GM18517 (cell line): ENCODE data around the gene TULP1.

Source experiments
- ATAC-seq: cut with Tn5 transposase; IDR thresholded peaks from one replicate; pipeline ENCODE4 v1.9.1; 2021; ENCODE audit warnings: mild to moderate bottlenecking, moderate library complexity; ENCODE audit not compliant: unreplicated experiment

Gene TULP1

GRCh38 chr6:35484921-35485392, 27.7 kb downstream of the TULP1 start:
- no peak for ATAC-seq

- no peak for ATAC-seq
These were observed 28.6 kb downstream of the TULP1 start for GRCh38 chr6:35483893-35484645.

GRCh38 chr6:35483490-35483889, 29.2 kb downstream of the TULP1 start:
- no peak for ATAC-seq

GRCh38 chr6:35483062-35483461, 29.6 kb downstream of the TULP1 start:
- no peak for ATAC-seq

GRCh38 chr6:35481226-35481625, 31.5 kb downstream of the TULP1 start:
- ATAC-seq = no peak

- ATAC-seq = no peak
These were observed 32.5 kb downstream of the TULP1 start for GRCh38 chr6:35480176-35480575.

GRCh38 chr6:35478259-35478658, 34.4 kb downstream of the TULP1 start:
- no peak for ATAC-seq

- no peak for ATAC-seq
These were observed 35.0 kb downstream of the TULP1 start for GRCh38 chr6:35477551-35478179.

GRCh38 chr6:35477028-35477427, 35.7 kb downstream of the TULP1 start:
- no peak for ATAC-seq

- no peak for ATAC-seq
These were observed 36.7 kb downstream of the TULP1 start for GRCh38 chr6:35476004-35476403.

GRCh38 chr6:35475573-35475972, 37.1 kb downstream of the TULP1 start:
- no peak for ATAC-seq

GRCh38 chr6:35474942-35475570, 37.6 kb downstream of the TULP1 start:
- no peak for ATAC-seq

GRCh38 chr6:35474131-35474941, 38.4 kb downstream of the TULP1 start:
- ATAC-seq = no peak

- ATAC-seq = no peak
These were observed 38.9 kb downstream of the TULP1 start for GRCh38 chr6:35473850-35474130.

- ATAC-seq = no peak
These were observed 39.4 kb downstream of the TULP1 start for GRCh38 chr6:35473075-35473849.

GRCh38 chr6:35471836-35472345, 40.8 kb downstream of the TULP1 start:
- ATAC-seq = no peak

GRCh38 chr6:35470663-35471120, 42.0 kb downstream of the TULP1 start:
- ATAC-seq = no peak

- ATAC-seq = no peak
These were observed 42.7 kb downstream of the TULP1 start for GRCh38 chr6:35469751-35470662.
